ENCODE measurements around the gene TEP1. TPM values are rescaled to one million over a fixed set of nuclear protein-coding genes. Genes with fewer than 3 reads are reported as not detected.

Gene TEP1
- polyA plus RNA-seq, 1 donor from 2014 or later = 5.2 TPM

- Histone ChIP-seq H2AFZ (ENCODE audit: low read depth, low read length) (no peak overlapping the region), H3K4me3 (ENCODE audit: low read length) (no peak overlapping the region), H3K79me2 (replicated peaks; ENCODE audit: insufficient read depth, low read length) (no peaks in the 10 kb centered on the region), H3F3A (ENCODE audit: insufficient read depth, low read length, poor library complexity, severe bottlenecking) (no peaks in the 10 kb centered on the region), H3K27me3 (ENCODE audit: insufficient read depth, low read depth, low read length) (no peaks in the 10 kb centered on the region), H4K20me1 (ENCODE audit: insufficient read depth) (no peaks in the 10 kb centered on the region), H3K27ac (ENCODE audit: low read length) (no peak overlapping the region), H3K9me3 (ENCODE audit: low read length) (no peaks in the 10 kb centered on the region), H3K36me3 (ENCODE audit: insufficient read depth, low read length) (no peaks in the 10 kb centered on the region), H3K9me2 (ENCODE audit: insufficient read depth, low read length) (no peaks in the 10 kb centered on the region), H3K9ac (ENCODE audit: low read length) (no peak overlapping the region), H3K4me2 (ENCODE audit: low read length) (no peak overlapping the region)
- TF ChIP-seq EP300 (conservative IDR thresholded peaks at IDR 0.05; ENCODE audit: poor library complexity, severe bottlenecking) (no peak), POLR2AphosphoS5 (IDR thresholded peaks at IDR 0.05) (no peak), MXI1 (conservative IDR thresholded peaks at IDR 0.05; ENCODE audit: poor library complexity, severe bottlenecking) (no peak), SMC3 (conservative IDR thresholded peaks at IDR 0.05; ENCODE audit: poor library complexity) (no peak), TAF1 (IDR thresholded peaks at IDR 0.05; ENCODE audit: low read depth) (no peak), EZH2 (IDR thresholded peaks at IDR 0.05; ENCODE audit: borderline replicate concordance, insufficient read depth, low read length, poor library complexity, severe bottlenecking) (no peak), RAD21 (conservative IDR thresholded peaks at IDR 0.05) (no peak)
- TF ChIP-seq, protein P1, sequence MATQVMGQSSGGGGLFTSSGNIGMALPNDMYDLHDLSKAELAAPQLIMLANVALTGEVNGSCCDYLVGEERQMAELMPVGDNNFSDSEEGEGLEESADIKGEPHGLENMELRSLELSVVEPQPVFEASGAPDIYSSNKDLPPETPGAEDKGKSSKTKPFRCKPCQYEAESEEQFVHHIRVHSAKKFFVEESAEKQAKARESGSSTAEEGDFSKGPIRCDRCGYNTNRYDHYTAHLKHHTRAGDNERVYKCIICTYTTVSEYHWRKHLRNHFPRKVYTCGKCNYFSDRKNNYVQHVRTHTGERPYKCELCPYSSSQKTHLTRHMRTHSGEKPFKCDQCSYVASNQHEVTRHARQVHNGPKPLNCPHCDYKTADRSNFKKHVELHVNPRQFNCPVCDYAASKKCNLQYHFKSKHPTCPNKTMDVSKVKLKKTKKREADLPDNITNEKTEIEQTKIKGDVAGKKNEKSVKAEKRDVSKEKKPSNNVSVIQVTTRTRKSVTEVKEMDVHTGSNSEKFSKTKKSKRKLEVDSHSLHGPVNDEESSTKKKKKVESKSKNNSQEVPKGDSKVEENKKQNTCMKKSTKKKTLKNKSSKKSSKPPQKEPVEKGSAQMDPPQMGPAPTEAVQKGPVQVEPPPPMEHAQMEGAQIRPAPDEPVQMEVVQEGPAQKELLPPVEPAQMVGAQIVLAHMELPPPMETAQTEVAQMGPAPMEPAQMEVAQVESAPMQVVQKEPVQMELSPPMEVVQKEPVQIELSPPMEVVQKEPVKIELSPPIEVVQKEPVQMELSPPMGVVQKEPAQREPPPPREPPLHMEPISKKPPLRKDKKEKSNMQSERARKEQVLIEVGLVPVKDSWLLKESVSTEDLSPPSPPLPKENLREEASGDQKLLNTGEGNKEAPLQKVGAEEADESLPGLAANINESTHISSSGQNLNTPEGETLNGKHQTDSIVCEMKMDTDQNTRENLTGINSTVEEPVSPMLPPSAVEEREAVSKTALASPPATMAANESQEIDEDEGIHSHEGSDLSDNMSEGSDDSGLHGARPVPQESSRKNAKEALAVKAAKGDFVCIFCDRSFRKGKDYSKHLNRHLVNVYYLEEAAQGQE (IDR thresholded peaks at IDR 0.05; ENCODE audit: borderline replicate concordance) = no peak
- TF ChIP-seq, protein P2, sequence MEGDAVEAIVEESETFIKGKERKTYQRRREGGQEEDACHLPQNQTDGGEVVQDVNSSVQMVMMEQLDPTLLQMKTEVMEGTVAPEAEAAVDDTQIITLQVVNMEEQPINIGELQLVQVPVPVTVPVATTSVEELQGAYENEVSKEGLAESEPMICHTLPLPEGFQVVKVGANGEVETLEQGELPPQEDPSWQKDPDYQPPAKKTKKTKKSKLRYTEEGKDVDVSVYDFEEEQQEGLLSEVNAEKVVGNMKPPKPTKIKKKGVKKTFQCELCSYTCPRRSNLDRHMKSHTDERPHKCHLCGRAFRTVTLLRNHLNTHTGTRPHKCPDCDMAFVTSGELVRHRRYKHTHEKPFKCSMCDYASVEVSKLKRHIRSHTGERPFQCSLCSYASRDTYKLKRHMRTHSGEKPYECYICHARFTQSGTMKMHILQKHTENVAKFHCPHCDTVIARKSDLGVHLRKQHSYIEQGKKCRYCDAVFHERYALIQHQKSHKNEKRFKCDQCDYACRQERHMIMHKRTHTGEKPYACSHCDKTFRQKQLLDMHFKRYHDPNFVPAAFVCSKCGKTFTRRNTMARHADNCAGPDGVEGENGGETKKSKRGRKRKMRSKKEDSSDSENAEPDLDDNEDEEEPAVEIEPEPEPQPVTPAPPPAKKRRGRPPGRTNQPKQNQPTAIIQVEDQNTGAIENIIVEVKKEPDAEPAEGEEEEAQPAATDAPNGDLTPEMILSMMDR (IDR thresholded peaks at IDR 0.05; ENCODE audit: poor library complexity, severe bottlenecking) = no peak
Measured at GRCh38 chr14:20424851-20425250, 11.6 kb upstream of the TEP1 start.

DNA sequence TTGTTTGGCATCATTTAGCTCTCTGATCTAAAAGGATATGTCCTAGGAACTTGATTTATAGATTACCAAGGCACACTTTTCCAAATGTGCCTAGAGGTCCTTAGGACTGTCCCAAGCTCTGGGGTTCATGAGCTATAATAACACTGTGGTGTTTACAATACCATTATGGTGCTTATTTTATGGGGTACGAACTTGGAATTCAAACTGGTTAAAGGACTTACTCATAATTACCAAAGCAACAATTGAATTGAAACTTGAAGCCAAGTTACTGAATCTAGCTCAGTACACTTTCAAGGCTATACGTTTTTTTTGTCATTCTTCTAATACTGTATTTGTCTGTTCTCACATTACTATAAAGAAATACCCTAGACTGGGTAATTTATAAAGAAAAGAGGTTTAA lies 9.6 kb upstream of the TEP1 start:
- Histone ChIP-seq H3K27ac (ENCODE audit: low read length) (no peak overlapping the region), H3K4me3 (ENCODE audit: low read length) (no peak overlapping the region), H3K9ac (ENCODE audit: low read length) (no peak overlapping the region), H3K9me3 (ENCODE audit: low read length) (no peaks in the 10 kb centered on the region), H3K27me3 (ENCODE audit: insufficient read depth, low read depth, low read length) (no peaks in the 10 kb centered on the region), H3K4me2 (ENCODE audit: low read length) (no peak overlapping the region), H3F3A (ENCODE audit: insufficient read depth, low read length, poor library complexity, severe bottlenecking) (no peaks in the 10 kb centered on the region), H4K20me1 (ENCODE audit: insufficient read depth) (no peaks in the 10 kb centered on the region), H3K36me3 (ENCODE audit: insufficient read depth, low read length) (no peaks in the 10 kb centered on the region), H3K9me2 (ENCODE audit: insufficient read depth, low read length) (no peaks in the 10 kb centered on the region), H3K79me2 (replicated peaks; ENCODE audit: insufficient read depth, low read length) (no peaks in the 10 kb centered on the region), H2AFZ (ENCODE audit: low read depth, low read length) (no peak overlapping the region)
- TF ChIP-seq TAF1 (IDR thresholded peaks at IDR 0.05; ENCODE audit: low read depth) (no peak), MXI1 (conservative IDR thresholded peaks at IDR 0.05; ENCODE audit: poor library complexity, severe bottlenecking) (no peak), SMC3 (conservative IDR thresholded peaks at IDR 0.05; ENCODE audit: poor library complexity) (no peak), EZH2 (IDR thresholded peaks at IDR 0.05; ENCODE audit: borderline replicate concordance, insufficient read depth, low read length, poor library complexity, severe bottlenecking) (no peak)
- TF ChIP-seq, protein P1 (IDR thresholded peaks at IDR 0.05; ENCODE audit: borderline replicate concordance) = no peak

Measured in neural cell (in vitro differentiated cells).